Right lobe of liver (tissue), 6 donors: Measurements from ENCODE around the gene CNTRL. TPM values are rescaled to one million over a fixed set of nuclear protein-coding genes. Genes with fewer than 3 reads are reported as not detected.

Experiments used
- ATAC-seq, 4 donors: fragments of 200-7000 bp; cut with Tn5 transposase; one replicate each; pipeline ENCODE4 v1.9.1; 2020; ENCODE audit warnings: mild to moderate bottlenecking in 4 of 4, moderate library complexity in 4 of 4
- DNase-seq, 3 donors: peaks; one replicate each; pipeline ENCODE4 v3.0.0-alpha.2; 2020
- H3K27ac ChIP-seq, 3 donors: fragments of 200-600 bp; one replicate each; pipeline ENCODE4 v1.8.0; 2022
- H3K27me3 ChIP-seq, 2 donors: fragments of 200-600 bp; one replicate each; pipeline ENCODE4 v1.8.0; 2022
- H3K36me3 ChIP-seq, 4 donors: fragments of 200-600 bp; sonication (generic) in 1 of 4; one replicate each; pipeline versions ENCODE4 v1.5.1 to v1.8.0; 2017 to 2022; ENCODE audit warnings: control low read depth in 1 of 4
- H3K4me1 ChIP-seq, 4 donors: fragments of 200-600 bp; sonication (generic) in 1 of 4; one replicate each; pipeline versions ENCODE4 v1.5.1 to v1.8.0; 2017 to 2022; ENCODE audit warnings: control low read depth in 1 of 4
- H3K4me3 ChIP-seq, 3 donors: fragments of 200-600 bp; one replicate each; pipeline ENCODE4 v1.8.0; 2022
- H3K9me3 ChIP-seq, 4 donors: fragments of 200-600 bp; sonication (generic) in 1 of 4; one replicate each; pipeline versions ENCODE4 v1.5.1 to v1.8.0; 2017 to 2022; ENCODE audit warnings: control low read depth in 1 of 4
- POLR2A ChIP-seq: fragments of 450-650 bp; IDR thresholded peaks from one replicate; pipeline ENCODE4 v1.6.1; 2017; ENCODE audit warnings: antibody characterized with exemption, mild to moderate bottlenecking
- WGBS: methylation state at CpG from one replicate; pipeline ENCODE4 v1.1.6; 2018; ENCODE audit warnings: low coverage, low lambda C conversion rate; ENCODE audit not compliant: insufficient coverage; ENCODE audit errors: missing lambda C conversion rate; 5-methylcytosine and 5-hydroxymethylcytosine counted together
- intact Hi-C, 2 donors: fragments of 100-400 bp; cut with DNase I; formaldehyde crosslinking; loops; one replicate each; pipeline versions ENCODE4 v1.11.2 to v1.14.1; 2022
- total RNA-seq, 6 experiments: library from RNA; depleted of rRNA in 2 of 6; stranded (reverse); fragments of >200 nt in 2 of 6; fragmentation: NEBNext Ultra II Directional in 3 of 6; extraction: Animal tissue kit (Norgen Biotek cat#: 25700) in 3 of 6; gene quantifications; one replicate each; pipeline versions ENCODE4 v1.1.0 to v1.2.4, GENCODE V29; 2016 to 2023
- TF ChIP-seq, protein P1 (sequence below), 4 donors: fragments of 200-600 bp in 3 of 4; fragments of 450-650 bp in 1 of 4; IDR thresholded peaks; one replicate each; pipeline versions ENCODE4 v1.5.1 to v1.8.0; 2016 to 2022; ENCODE audit warnings: antibody characterized with exemption in 4 of 4, mild to moderate bottlenecking in 2 of 4
- donor health status: DM: no; HTN: yes; CAD: no.
- donor health status: DM: no; HTN: no; CAD: no.
- donor health status: DM: no; HTN: no; CAD: no.
- donor health status: DM: no; HTN: yes; CAD: no.
- donor health status: DM: no; HTN: yes; CAD: no.

CNTRL gene
- total RNA-seq, 6 experiments from 2014 or later, result 2.8 to 5.6 (median 4.2) TPM

DNA sequence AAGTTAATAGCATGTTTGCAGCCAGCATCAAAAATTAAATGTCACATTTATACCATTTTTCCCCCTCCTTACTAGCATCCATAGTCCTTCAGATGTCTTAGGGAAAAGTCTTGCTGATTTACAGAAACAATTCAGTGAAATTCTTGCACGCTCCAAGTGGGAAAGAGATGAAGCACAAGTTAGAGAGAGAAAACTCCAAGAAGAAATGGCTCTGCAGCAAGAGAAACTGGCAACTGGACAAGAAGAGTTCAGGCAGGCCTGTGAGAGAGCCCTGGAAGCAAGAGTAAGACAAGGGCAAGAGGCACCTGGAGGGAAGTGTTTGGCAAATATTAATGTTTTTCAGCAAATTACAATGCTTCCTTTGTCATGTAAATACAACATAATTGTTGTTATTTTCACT, 66.6 kb downstream of the CNTRL start:
- WGBS, result 100% methylated on average over 1 of the region's 1 CpG
- TF ChIP-seq POLR2A, result no peak
- TF ChIP-seq, protein P1, sequence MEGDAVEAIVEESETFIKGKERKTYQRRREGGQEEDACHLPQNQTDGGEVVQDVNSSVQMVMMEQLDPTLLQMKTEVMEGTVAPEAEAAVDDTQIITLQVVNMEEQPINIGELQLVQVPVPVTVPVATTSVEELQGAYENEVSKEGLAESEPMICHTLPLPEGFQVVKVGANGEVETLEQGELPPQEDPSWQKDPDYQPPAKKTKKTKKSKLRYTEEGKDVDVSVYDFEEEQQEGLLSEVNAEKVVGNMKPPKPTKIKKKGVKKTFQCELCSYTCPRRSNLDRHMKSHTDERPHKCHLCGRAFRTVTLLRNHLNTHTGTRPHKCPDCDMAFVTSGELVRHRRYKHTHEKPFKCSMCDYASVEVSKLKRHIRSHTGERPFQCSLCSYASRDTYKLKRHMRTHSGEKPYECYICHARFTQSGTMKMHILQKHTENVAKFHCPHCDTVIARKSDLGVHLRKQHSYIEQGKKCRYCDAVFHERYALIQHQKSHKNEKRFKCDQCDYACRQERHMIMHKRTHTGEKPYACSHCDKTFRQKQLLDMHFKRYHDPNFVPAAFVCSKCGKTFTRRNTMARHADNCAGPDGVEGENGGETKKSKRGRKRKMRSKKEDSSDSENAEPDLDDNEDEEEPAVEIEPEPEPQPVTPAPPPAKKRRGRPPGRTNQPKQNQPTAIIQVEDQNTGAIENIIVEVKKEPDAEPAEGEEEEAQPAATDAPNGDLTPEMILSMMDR (IDR thresholded peaks at IDR 0.05), result no peak
- DNase-seq (no peak), ATAC-seq (no peak)
- intact Hi-C loops, result no loop called here
- no peak overlapping the region for H3K27ac ChIP-seq
- no peaks in the 10 kb centered on the region for H3K27me3 ChIP-seq
- H3K9me3 ChIP-seq, result no peaks in the 10 kb centered on the region
- peaks cover 0 to 3% (median 0%) of the 10 kb centered on the region in 4 donors for H3K4me1 ChIP-seq
- peaks cover 0 to 31% (median 0%) of the 10 kb centered on the region in 4 donors for H3K36me3 ChIP-seq
- no peak overlapping the region for H3K4me3 ChIP-seq

DNA sequence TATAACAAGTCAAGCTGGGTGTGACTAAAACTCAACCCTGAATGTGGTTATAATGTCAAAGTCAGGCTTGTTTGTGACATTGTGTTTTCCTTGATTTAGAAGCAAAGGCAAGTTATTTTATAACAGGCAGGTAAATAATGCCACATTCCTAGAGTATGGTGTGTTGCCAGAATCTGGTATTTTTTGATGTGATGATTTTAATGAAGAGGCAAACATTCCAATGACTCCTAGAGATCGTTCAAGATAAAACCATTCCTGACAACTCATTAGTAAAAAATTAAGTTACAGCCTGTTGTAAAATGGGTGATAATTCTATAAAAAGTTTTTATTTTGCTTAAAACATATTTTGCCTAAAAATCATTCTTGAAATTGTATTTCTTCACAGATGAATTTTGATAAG, 67.0 kb downstream of the CNTRL start:
- no peak for TF ChIP-seq POLR2A
- TF ChIP-seq, protein P1 (IDR thresholded peaks at IDR 0.05), result no peak
- peaks cover 0 to 31% (median 0%) of the 10 kb centered on the region in 4 donors for H3K36me3 ChIP-seq
- intact Hi-C loops, result no loop called here

DNA sequence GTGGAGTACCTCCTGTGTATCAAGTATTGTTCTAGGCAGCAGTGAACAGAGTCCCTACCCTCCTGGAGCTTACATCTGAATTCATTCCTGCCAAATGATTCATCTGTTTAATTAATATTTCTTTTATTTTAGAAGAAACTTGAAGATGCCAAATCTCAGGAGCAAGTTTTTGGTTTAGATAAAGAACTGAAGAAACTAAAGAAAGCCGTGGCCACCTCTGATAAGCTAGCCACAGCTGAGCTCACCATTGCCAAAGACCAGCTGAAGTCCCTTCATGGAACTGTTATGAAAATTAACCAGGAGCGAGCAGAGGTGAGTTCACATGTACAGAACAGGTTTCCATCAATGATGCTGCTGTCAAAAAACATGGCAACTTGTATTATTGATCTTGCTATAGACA, 69.0 kb downstream of the CNTRL start:
- H3K36me3 ChIP-seq, result peaks cover 0 to 35% (median under 1%) of the 10 kb centered on the region in 4 donors
- TF ChIP-seq POLR2A, result no peak
- TF ChIP-seq, protein P1 (IDR thresholded peaks at IDR 0.05), result no peak
- peaks cover 0 to 3% (median 0%) of the 10 kb centered on the region in 4 donors for H3K4me1 ChIP-seq
- intact Hi-C loops, result no loop called here
- no peaks in the 10 kb centered on the region for H3K9me3 ChIP-seq
- DNase-seq (no peak), ATAC-seq (no peak)
- no peak overlapping the region for H3K4me3 ChIP-seq
- H3K27me3 ChIP-seq, result no peaks in the 10 kb centered on the region
- H3K27ac ChIP-seq, result no peak overlapping the region
- 100% methylated on average over 2 of the region's 2 CpGs for WGBS

More for the DNA sequence above, 67.0 kb downstream of the CNTRL start:
- no peak overlapping the region for H3K27ac ChIP-seq
- peaks cover 0 to 3% (median 0%) of the 10 kb centered on the region in 4 donors for H3K4me1 ChIP-seq
- ATAC-seq, result no peak
- WGBS, result 88% methylated on average over 1 of the region's 1 CpG
- H3K27me3 ChIP-seq, result no peaks in the 10 kb centered on the region
- H3K9me3 ChIP-seq, result no peaks in the 10 kb centered on the region
- no peak overlapping the region for H3K4me3 ChIP-seq
- no peak for DNase-seq

DNA sequence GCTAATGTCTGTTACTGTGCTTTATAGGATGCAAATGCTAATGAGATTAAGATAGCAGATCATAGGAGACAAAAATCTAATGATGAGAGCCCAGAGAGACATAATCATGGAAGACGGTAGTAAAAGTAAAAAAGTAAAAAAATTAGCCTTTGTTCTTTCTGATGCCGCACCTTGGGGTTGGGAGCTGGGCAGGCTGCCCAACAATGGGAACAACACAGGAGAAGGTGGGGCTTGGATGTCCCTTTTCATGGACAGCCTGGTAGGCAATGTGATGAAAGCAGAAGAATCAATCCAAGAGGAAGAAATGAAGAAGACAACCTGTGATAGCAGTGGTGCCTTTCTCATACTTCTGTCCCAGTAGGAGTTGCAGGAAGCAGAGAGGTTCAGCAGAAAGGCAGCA, 69.7 kb downstream of the CNTRL start:
- 83% methylated on average over 2 of the region's 2 CpGs for WGBS
- TF ChIP-seq POLR2A, result no peak
- TF ChIP-seq, protein P1 (IDR thresholded peaks at IDR 0.05), result no peak
- intact Hi-C loops, result no loop called here
- peaks cover 0 to 3% (median 0%) of the 10 kb centered on the region in 4 donors for H3K4me1 ChIP-seq
- DNase-seq (no peak), ATAC-seq (no peak)
- H3K36me3 ChIP-seq, result peaks cover 0 to 32% (median 2%) of the 10 kb centered on the region in 4 donors
- no peak overlapping the region for H3K4me3 ChIP-seq
- no peaks in the 10 kb centered on the region for H3K9me3 ChIP-seq
- H3K27ac ChIP-seq, result no peak overlapping the region
- H3K27me3 ChIP-seq, result no peaks in the 10 kb centered on the region

DNA sequence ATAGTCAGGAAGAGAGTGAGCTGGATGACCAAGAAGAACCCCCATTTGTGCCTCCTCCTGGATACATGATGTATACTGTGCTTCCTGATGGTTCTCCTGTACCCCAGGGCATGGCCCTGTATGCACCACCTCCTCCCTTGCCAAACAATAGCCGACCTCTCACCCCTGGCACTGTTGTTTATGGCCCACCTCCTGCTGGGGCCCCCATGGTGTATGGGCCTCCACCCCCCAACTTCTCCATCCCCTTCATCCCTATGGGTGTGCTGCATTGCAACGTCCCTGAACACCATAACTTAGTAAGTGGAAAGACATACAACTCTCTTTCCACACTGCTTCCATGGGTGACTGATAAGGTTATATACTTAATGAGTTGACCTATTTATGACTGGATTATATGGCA, 75.4 kb downstream of the CNTRL start:
- 80% methylated on average over 1 of the region's 2 CpGs for WGBS
- H3K9me3 ChIP-seq, result no peaks in the 10 kb centered on the region
- ATAC-seq (no peak), DNase-seq (no peak)
- TF ChIP-seq, protein P1 (IDR thresholded peaks at IDR 0.05), result no peak
- TF ChIP-seq POLR2A, result no peak
- intact Hi-C loops, result no loop called here
- H3K36me3 ChIP-seq, result peaks cover 0 to 22% (median 2%) of the 10 kb centered on the region in 4 donors
- H3K4me1 ChIP-seq, result no peaks in the 10 kb centered on the region
- no peak overlapping the region for H3K27ac ChIP-seq
- H3K4me3 ChIP-seq, result no peak overlapping the region
- H3K27me3 ChIP-seq, result no peaks in the 10 kb centered on the region
